ENCODE measurements around the gene ADAP1. TPM values are rescaled to one million over a fixed set of nuclear protein-coding genes. Genes with fewer than 3 reads are reported as not detected.
A peak's percentile ranks its signal among the peaks of the same experiment; 100 is the strongest.

Gene ADAP1
- total and polyA plus RNA-seq, 11 donors, result 3.1 to 16.5 (median 12.0) TPM

DNA sequence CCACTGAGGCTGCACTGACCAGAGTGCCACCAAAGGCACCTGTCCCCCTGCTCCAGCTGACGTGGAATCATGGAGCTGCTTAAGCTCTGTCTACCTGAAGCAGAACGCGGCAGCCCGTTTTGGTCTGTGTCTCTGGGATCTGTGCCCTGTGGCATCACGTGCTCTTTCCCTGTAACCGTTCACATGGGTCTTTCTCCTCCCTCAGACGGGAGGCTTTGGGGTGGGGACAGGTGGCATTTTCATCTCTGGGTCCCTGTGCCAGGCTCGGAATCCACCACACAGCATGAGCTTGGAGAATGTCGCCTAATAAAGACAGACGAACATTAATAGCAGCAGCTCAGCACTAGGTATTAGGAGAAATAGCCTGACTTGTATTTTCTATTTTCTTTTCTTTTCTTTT, 1.6 kb upstream of the ADAP1 start:
- peak in 3 of 5 donors; percentile 6 to 45 (median 23) for DNase-seq
- no peaks in the 10 kb centered on the region for H3K9me3 ChIP-seq
- peaks cover 0 to 27% (median 8%) of the 10 kb centered on the region in 9 donors for H3K27me3 ChIP-seq
- H3K27ac ChIP-seq, result no peak overlapping the region
- H3K4me1 ChIP-seq, result peaks cover 0 to 44% (median 9%) of the 10 kb centered on the region in 12 donors
- no peak overlapping the region for H3K4me3 ChIP-seq
- intact Hi-C loops (cut with DNase I), result loop anchor here in 1 of 10 donors (10.0 kb wide), 1 partner anchor 51 kb away; no protein-coding TSS in a partner anchor
- 80 to 89% (median 85%) methylated on average over 10 of the region's 10 CpGs for WGBS, 4 donors
- ATAC-seq, result no peak
- no peaks in the 10 kb centered on the region for H3K36me3 ChIP-seq
- TF ChIP-seq, protein P1, sequence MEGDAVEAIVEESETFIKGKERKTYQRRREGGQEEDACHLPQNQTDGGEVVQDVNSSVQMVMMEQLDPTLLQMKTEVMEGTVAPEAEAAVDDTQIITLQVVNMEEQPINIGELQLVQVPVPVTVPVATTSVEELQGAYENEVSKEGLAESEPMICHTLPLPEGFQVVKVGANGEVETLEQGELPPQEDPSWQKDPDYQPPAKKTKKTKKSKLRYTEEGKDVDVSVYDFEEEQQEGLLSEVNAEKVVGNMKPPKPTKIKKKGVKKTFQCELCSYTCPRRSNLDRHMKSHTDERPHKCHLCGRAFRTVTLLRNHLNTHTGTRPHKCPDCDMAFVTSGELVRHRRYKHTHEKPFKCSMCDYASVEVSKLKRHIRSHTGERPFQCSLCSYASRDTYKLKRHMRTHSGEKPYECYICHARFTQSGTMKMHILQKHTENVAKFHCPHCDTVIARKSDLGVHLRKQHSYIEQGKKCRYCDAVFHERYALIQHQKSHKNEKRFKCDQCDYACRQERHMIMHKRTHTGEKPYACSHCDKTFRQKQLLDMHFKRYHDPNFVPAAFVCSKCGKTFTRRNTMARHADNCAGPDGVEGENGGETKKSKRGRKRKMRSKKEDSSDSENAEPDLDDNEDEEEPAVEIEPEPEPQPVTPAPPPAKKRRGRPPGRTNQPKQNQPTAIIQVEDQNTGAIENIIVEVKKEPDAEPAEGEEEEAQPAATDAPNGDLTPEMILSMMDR (IDR thresholded peaks at IDR 0.05), result no peak
- no peak for TF ChIP-seq POLR2A (IDR thresholded peaks at IDR 0.05)

DNA sequence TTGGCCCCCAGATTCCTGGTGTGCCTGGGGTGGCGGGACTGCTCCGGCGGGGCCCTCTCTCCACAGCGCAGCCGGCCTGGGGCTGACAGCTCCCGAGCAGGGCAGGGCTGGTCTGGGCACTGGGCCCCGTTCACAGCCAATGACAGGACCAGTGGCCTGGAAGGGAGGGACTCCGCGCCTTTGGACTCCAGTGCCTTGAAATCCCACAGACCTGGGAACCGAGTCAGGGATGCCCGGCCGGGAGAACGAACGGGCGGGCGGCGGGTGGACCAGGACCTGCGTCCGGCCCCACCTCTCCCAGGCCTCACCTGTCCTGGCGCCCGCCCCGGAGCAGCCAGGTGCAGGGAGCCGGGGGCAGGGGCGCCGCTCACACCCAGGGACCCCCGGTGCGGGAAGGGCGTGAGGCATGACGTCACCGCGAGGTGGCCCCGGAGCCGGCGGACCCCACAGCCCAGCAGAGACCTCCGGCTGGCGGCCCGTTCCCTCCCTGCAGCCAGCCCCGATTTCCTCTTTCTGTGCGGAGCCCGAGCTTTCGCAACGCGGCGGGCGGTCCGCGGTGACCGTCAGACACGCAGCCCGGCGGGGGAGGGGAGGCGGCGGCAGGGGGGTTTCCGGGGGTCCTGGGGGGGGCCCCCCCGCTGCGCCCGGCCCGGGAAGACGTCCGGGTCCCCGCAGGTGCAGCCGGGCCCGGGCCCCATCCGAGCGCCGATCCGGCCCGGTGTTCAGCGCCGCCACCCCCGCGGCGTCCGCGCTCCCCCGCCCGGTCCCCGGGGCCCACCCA, 743 bp downstream of the ADAP1 start:
- 2 to 3% (median 2%) methylated on average over 17 to 78 of the region's 78 CpGs for WGBS, 4 donors
- peak overlapping the region; percentile 34 to 73 (median 57) for H3K4me3 ChIP-seq
- H3K9me3 ChIP-seq, result no peaks in the 10 kb centered on the region
- H3K27me3 ChIP-seq, result peaks cover 0 to 33% (median 8%) of the 10 kb centered on the region in 9 donors
- peaks cover 0 to 44% (median 9%) of the 10 kb centered on the region in 12 donors for H3K4me1 ChIP-seq
- DNase-seq (peak in 4 of 5 donors; percentile 50 to 84 (median 70)), ATAC-seq (peak; percentile 66 to 85 (median 82))
- peak overlapping the region in 6 of 12 donors; percentile 14 to 79 (median 42) for H3K27ac ChIP-seq
- H3K36me3 ChIP-seq, result peaks cover 0 to 4% (median 0%) of the 10 kb centered on the region in 9 donors
- intact Hi-C loops (cut with DNase I), result loop anchor here in 3 of 10 donors (2.0 to 10.0 kb wide), 4 partner anchors 45 to 171 kb away; no protein-coding TSS in a partner anchor
- TF ChIP-seq, protein P1 (IDR thresholded peaks at IDR 0.05), result no peak
- TF ChIP-seq POLR2A (IDR thresholded peaks at IDR 0.05), result no peak

DNA sequence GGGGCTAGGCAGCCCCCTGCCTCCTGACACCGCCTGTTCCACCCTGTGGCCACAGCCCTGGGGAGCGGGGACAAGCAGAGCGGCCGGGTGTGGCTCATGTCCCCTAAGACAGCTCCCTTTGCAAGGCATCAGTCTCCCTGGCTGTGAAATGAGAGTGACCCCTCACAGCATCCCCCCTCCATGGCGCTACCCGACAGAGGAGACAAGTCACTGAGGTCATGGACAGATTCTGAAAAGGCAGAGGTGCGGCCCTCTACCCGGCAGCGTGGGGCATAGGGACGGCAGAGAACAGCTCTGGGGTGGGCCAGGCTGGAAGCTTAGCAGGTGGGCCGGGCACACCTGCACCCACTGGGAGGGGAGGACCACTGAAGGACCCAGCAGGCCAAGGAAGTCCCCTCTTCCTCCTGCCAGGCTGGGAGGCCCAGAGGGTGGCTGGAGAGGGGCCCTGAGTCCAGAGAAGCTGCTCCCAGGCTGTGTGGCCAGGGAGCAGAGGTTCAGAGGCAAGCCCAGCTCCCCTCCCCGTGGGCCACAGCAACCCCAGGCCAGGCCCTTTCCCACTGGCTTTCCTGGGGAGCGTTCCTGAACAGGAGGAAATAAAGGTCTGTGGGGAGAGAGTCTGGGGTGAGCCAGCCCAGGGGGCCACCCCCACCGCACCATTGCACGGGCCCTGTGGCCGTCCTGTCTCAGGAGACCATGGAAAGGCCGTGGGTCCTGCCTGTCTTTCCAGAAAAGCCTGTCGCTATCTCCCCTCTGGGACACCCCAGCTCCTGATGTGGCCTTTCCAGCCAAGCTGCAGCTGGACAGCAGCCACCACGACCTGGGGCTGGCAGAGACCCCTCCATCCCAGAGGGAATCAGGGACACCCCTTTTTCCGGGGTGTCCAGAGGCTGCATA, 1.7 kb downstream of the ADAP1 start:
- WGBS, 4 donors, result 68 to 78% (median 74%) methylated on average over 15 to 20 of the region's 20 CpGs
- ATAC-seq, result no peak
- Histone ChIP-seq H3K4me3 (peak overlapping the region in 11 of 12 donors; percentile 34 to 73 (median 58)), H3K4me1 (peaks cover 0 to 36% (median 9%) of the 10 kb centered on the region in 12 donors), H3K27ac (peak overlapping the region in 1 of 12 donors; percentile 73), H3K36me3 (peaks cover 0 to 4% (median 0%) of the 10 kb centered on the region in 9 donors), H3K27me3 (peaks cover 0 to 33% (median 8%) of the 10 kb centered on the region in 9 donors), H3K9me3 (no peaks in the 10 kb centered on the region)
- peak in 3 of 5 donors; percentile 17 to 31 (median 25) for DNase-seq
- intact Hi-C loops (cut with DNase I), result loop anchor here in 3 of 10 donors (2.0 to 10.0 kb wide), 4 partner anchors 44 to 170 kb away; no protein-coding TSS in a partner anchor
- TF ChIP-seq, protein P1 (IDR thresholded peaks at IDR 0.05), result no peak
- no peak for TF ChIP-seq POLR2A (IDR thresholded peaks at IDR 0.05)

All from heart left ventricle (tissue), 16 donors.